Gastrocnemius medialis (tissue), 4 donors: ENCODE data around the gene UGT2B10.

ENCODE experiments used
- CTCF ChIP-seq, 5 experiments: fragments of 450-650 bp in 3 of 5; fragments of 200-600 bp in 2 of 5; sonication (generic) in 2 of 5; IDR thresholded peaks in 4 of 5; conservative IDR thresholded peaks in 1 of 5; 1 replicate in 4 of 5; 2 replicates in 1 of 5; pipeline ENCODE4 v1.5.1; 2016 to 2019; ENCODE audit warnings: antibody characterized with exemption in 5 of 5, mild to moderate bottlenecking in 3 of 5, moderate library complexity in 3 of 5
- POLR2A ChIP-seq, 2 donors: fragments of 450-650 bp; IDR thresholded peaks; one replicate each; pipeline ENCODE4 v1.6.1; 2017; ENCODE audit warnings: antibody characterized with exemption in 2 of 2, mild to moderate bottlenecking in 2 of 2, moderate library complexity in 2 of 2

- TF ChIP-seq CTCF (IDR thresholded peaks at IDR 0.05 in 4 of 5, conservative IDR thresholded peaks at IDR 0.05 in 1 of 5) (no peak), POLR2A (IDR thresholded peaks at IDR 0.05) (no peak)
Measured at GRCh38 chr4:68878048-68878447, 62.3 kb downstream of the UGT2B10 start.
